Kidney (tissue), 14 donors: ENCODE results near the gene RBM17. TPM values are rescaled to one million over a fixed set of nuclear protein-coding genes. Genes with fewer than 3 reads are reported as not detected.

Experiments
- DNase-seq, 5 donors: peaks; one replicate each; pipeline ENCODE4 v3.0.0-alpha.2; 2013 to 2020
- FAIRE-seq: peaks from 2 replicates; lab custom pipeline; 2012; peaks lifted over from hg19 to GRCh38; lab: Jason Lieb, UNC
- H3K27ac ChIP-seq, 2 donors: one replicate each; pipeline ENCODE4 v1.7.0; 2013; ENCODE audit warnings: low read depth in 2 of 2, low read length in 2 of 2, inconsistent platforms in 1 of 2
- H3K27me3 ChIP-seq: one replicate; pipeline ENCODE4 v1.7.1; 2013; ENCODE audit warnings: low read length, inconsistent platforms; ENCODE audit not compliant: control insufficient read depth, insufficient read depth
- H3K36me3 ChIP-seq, 3 donors: one replicate each; pipeline versions ENCODE4 v1.7.0 to v1.7.1; 2013; ENCODE audit warnings: low read length in 3 of 3, control low read depth in 1 of 3, inconsistent platforms in 1 of 3; ENCODE audit not compliant: insufficient read depth in 3 of 3, control insufficient read depth in 2 of 3
- H3K4me1 ChIP-seq, 3 donors: one replicate each; pipeline versions ENCODE4 v1.7.0 to v1.7.1; 2013; ENCODE audit warnings: low read length in 3 of 3, inconsistent platforms in 1 of 3, low read depth in 1 of 3; ENCODE audit not compliant: control insufficient read depth in 2 of 3, insufficient read depth in 2 of 3
- H3K4me3 ChIP-seq, 3 donors: one replicate each; pipeline versions ENCODE4 v1.7.0 to v1.8.1; 2013; ENCODE audit warnings: low read length in 3 of 3, control low read depth in 1 of 3, inconsistent platforms in 1 of 3
- H3K9ac ChIP-seq, 3 donors: one replicate each; pipeline versions ENCODE4 v1.7.0 to v1.7.1; 2013; ENCODE audit warnings: low read length in 3 of 3, control low read depth in 1 of 3, inconsistent platforms in 1 of 3
- H3K9me3 ChIP-seq, 3 donors: one replicate each; pipeline versions ENCODE4 v1.7.0 to v1.7.1; 2013; ENCODE audit warnings: low read length in 3 of 3, control low read depth in 1 of 3, inconsistent platforms in 1 of 3; ENCODE audit not compliant: control insufficient read depth in 2 of 3, insufficient read depth in 1 of 3
- intact Hi-C: fragments of 100-400 bp; cut with DNase I; formaldehyde crosslinking; loops from one replicate; pipeline ENCODE4 v1.11.1; 2022
- polyA plus RNA-seq: library from polyadenylated mRNA; stranded (reverse); fragments of 350-450 nt; fragmentation: Illumina TruSeq; extraction: RNeasy Lipid Tissue Mini Kit (QIAGEN cat#74804); gene quantifications from one replicate; pipeline ENCODE4 v1.2.3, GENCODE V29; 2014; ENCODE audit warnings: low read depth, low replicate concordance; ENCODE audit not compliant: insufficient read depth
- total RNA-seq: library from RNA; stranded (reverse); fragmentation: NEBNext Ultra II Directional; extraction: Animal tissue kit (Norgen Biotek cat#: 25700); gene quantifications from one replicate; pipeline ENCODE4 v1.2.1, GENCODE V29; 2021
- TF ChIP-seq, protein P1 (sequence below): IDR thresholded peaks from 3 replicates; pipeline ENCODE4 v1.5.1; 2012; ENCODE audit warnings: mild to moderate bottlenecking, moderate library complexity, borderline replicate concordance; ENCODE audit not compliant: insufficient read depth; ENCODE audit errors: extremely low read depth
- donor health status: control.
- donor health status: control.
- donor health status: control.
- donor health status: control.
- donor health status: control.
- donor health status: DM: yes; HTN: yes; CAD: no.
- donor health status: Normal renal cell carcinoma (clear cell type).

RBM17 gene
- total and polyA plus RNA-seq, 2 donors from 2014 or later: 46.4 to 91.9 TPM

- Histone ChIP-seq H3K9ac (peak overlapping the region in 1 of 3 donors; percentile 34), H3K27me3 (no peaks in the 10 kb centered on the region), H3K27ac (no peak overlapping the region), H3K4me3 (peak overlapping the region in 1 of 3 donors; percentile 39), H3K36me3 (no peaks in the 10 kb centered on the region), H3K9me3 (no peaks in the 10 kb centered on the region), H3K4me1 (peaks cover 0 to 7% (median 0%) of the 10 kb centered on the region in 3 donors)
- TF ChIP-seq, protein P1, sequence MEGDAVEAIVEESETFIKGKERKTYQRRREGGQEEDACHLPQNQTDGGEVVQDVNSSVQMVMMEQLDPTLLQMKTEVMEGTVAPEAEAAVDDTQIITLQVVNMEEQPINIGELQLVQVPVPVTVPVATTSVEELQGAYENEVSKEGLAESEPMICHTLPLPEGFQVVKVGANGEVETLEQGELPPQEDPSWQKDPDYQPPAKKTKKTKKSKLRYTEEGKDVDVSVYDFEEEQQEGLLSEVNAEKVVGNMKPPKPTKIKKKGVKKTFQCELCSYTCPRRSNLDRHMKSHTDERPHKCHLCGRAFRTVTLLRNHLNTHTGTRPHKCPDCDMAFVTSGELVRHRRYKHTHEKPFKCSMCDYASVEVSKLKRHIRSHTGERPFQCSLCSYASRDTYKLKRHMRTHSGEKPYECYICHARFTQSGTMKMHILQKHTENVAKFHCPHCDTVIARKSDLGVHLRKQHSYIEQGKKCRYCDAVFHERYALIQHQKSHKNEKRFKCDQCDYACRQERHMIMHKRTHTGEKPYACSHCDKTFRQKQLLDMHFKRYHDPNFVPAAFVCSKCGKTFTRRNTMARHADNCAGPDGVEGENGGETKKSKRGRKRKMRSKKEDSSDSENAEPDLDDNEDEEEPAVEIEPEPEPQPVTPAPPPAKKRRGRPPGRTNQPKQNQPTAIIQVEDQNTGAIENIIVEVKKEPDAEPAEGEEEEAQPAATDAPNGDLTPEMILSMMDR: peak; percentile 61
- FAIRE-seq (no peak), DNase-seq (peak in 3 of 5 donors; percentile 57 to 79 (median 76))
- intact Hi-C loops: no loop called here
Observed at GRCh38 chr10:6151087-6151977, 62.5 kb downstream of the RBM17 start.

GRCh38 chr10:6153845-6154244, 65.0 kb downstream of the RBM17 start:
- Histone ChIP-seq H3K9ac (no peak overlapping the region), H3K9me3 (no peaks in the 10 kb centered on the region), H3K36me3 (no peaks in the 10 kb centered on the region), H3K27me3 (no peaks in the 10 kb centered on the region), H3K4me1 (peaks cover 0 to 7% (median 0%) of the 10 kb centered on the region in 3 donors), H3K27ac (no peak overlapping the region), H3K4me3 (no peak overlapping the region)
- intact Hi-C loops: no loop called here
- TF ChIP-seq, protein P1: no peak
- FAIRE-seq (no peak), DNase-seq (no peak)

DNA sequence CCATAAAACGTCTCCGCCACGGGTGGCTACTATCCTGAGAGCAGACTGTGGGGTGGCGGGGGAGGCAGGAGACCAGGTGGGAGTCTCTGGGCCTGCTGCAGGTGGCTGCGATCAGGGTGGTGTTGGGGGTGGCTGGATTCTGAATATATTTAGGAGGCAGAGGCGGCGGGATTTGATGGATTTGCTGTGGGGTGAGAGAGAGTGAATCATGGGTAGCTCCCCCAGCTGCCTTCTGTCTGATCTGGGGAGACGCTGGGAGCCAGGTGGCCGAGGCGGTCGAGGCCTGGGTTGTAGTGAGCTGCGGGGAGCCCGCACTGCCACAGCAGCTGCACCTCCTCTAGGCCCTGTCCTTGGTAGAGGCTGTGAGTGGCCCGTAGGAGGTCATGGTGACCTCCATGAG, 65.7 kb downstream of the RBM17 start:
- intact Hi-C loops: no loop called here
- no peaks in the 10 kb centered on the region for H3K9me3 ChIP-seq
- DNase-seq (no peak), FAIRE-seq (no peak)
- no peaks in the 10 kb centered on the region for H3K27me3 ChIP-seq
- H3K36me3 ChIP-seq: no peaks in the 10 kb centered on the region
- TF ChIP-seq, protein P1: no peak
- H3K4me1 ChIP-seq: peaks cover 0 to 7% (median 0%) of the 10 kb centered on the region in 3 donors
- H3K4me3 ChIP-seq: no peak overlapping the region
- no peak overlapping the region for H3K27ac ChIP-seq
- no peak overlapping the region for H3K9ac ChIP-seq
